K562 treated with DMSO at 1 percent for 48 hours (cell line): Measurements from ENCODE around the gene FGD2. TPM values are rescaled to one million over a fixed set of nuclear protein-coding genes. Genes with fewer than 3 reads are reported as not detected.

Experiments used
- total RNA-seq: library from RNA; unstranded; fragments of 300-600 nt; gene quantifications from 2 replicates; pipeline ENCODE4 v1.2.3, GENCODE V29; 2022; ENCODE audit warnings: low replicate concordance; ENCODE audit errors: extremely low read depth

FGD2 gene, protein sequence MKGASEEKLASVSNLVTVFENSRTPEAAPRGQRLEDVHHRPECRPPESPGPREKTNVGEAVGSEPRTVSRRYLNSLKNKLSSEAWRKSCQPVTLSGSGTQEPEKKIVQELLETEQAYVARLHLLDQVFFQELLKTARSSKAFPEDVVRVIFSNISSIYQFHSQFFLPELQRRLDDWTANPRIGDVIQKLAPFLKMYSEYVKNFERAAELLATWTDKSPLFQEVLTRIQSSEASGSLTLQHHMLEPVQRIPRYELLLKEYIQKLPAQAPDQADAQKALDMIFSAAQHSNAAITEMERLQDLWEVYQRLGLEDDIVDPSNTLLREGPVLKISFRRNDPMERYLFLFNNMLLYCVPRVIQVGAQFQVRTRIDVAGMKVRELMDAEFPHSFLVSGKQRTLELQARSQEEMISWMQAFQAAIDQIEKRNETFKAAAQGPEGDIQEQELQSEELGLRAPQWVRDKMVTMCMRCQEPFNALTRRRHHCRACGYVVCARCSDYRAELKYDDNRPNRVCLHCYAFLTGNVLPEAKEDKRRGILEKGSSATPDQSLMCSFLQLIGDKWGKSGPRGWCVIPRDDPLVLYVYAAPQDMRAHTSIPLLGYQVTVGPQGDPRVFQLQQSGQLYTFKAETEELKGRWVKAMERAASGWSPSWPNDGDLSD
- total RNA-seq: not detected in 2 replicates

DNA sequence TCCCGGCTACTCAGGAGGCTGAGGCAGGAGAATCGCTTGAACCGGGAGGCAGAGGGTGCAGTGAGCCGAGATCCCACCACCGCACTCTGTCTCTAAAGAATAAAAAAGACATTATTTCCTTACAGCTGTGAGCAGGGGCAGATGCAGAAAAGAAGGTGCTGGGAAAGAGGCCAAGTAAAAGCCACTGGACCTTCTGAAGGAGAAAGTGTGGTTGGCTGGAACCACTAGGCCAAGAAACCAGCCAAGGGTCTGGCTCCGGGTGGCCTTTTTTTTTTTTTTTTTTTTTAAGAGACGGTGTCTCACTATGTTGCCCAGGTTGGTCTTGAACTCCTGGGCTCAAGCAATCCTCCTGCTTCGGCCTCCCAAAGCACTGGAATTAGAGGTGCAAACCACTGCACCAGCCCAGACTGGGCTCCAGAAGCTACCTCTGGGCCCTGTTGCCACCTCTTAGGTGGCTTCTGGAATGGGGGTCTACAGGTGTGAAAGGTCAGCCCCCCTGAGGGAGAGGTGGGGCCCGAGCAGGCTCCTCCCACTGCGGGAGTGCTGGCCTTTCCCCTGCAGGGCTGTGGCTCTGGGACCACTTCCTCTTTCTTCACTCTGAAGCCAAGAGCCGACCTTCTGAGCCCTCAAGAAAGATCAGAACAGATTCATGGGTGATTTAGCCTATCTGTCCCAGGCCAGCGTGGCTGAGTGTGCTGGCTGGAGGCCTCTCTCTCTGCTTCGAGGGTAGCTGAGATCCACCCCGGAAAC is at the start of gene FGD2:
FGD2 (plus strand) TSS at position 595 of the 750 bp plus-strand sequence. CDS start 163 bp downstream, outside the sequence.

DNA sequence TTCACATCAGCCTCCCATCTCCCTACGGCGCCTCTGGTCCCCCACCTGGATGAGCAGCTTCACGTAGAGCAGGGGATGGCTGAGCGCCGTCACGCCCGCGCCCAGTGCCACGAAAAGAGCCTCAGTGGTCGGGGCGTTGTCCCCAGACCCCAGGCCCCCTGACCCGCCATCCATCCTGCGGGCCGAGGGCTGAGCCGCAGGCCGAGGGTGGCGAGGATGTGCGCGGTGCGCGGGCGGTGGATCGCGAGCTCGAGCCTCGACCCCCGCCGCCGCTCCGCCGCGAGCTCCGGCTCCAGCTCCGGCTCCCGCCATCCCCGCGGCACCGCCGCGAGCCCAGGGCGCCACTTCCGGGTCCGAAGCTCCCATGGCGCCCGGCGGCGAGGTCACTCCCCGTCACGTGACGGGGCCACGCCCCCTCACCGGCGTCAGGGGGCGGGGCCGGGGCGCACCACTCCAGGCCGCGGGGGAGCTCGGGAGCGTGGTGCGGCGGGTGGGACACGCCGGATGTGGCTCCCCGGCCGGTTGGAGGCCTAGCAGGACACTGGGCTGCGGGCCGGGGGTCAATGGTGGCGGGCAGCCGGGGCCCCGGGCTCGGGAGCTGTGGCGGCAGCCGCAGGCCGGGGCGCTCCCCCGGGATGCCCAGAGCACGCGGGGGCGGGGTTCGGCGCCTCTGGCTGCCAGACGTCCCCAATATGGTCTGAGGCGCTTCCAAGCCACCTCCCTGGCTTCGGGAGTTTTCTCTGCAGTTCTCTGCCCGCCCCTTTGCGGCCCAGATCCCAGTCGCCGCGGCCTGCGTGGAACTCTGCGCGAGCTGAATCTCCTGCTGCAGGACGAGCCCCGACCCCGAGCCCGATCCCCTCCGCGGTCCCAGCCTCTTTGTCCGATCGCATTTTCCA is 19.4 kb upstream of the FGD2 start, which contains the start of gene MTCH1:
MTCH1 (minus strand) TSS at position 389 of the 896 bp plus-strand sequence; CDS start at position 366, 23 bp downstream.

Other genes with a start within 250 kb of the FGD2 start
- not detected in 2 replicates for gene CPNE5, start 166.2 kb upstream of the FGD2 start, total RNA-seq
- not detected in 2 replicates for gene PPIL1, start 130.9 kb upstream of the FGD2 start, total RNA-seq
- gene C6orf89, start 119.7 kb upstream of the FGD2 start, total RNA-seq: not detected in 2 replicates
- gene PI16, start 50.9 kb upstream of the FGD2 start, total RNA-seq: not detected in 2 replicates
- gene MTCH1, start 19.5 kb upstream of the FGD2 start, total RNA-seq: not detected in 2 replicates
- gene PIM1, start 164.5 kb downstream of the FGD2 start, total RNA-seq: 492 and 623 TPM in 2 replicates